HG02678 (cell line): ENCODE data around the gene BICD2.
"Not testable (repeated sequence)": the region's sequence is repeated elsewhere in the genome, so short reads cannot be mapped to it uniquely, and the experiment has no call there.

Experiments
- ATAC-seq: cut with Tn5 transposase; IDR thresholded peaks from one replicate; pipeline ENCODE4 v1.9.1; 2021; ENCODE audit warnings: mild to moderate bottlenecking, moderate library complexity; ENCODE audit not compliant: unreplicated experiment

BICD2 gene

GRCh38 chr9:92764381-92764987 is at the start of gene BICD2:
BICD2 (minus strand) TSS chr9:92764833; CDS start chr9:92764744, 89 bp downstream.
- ATAC-seq = no peak

GRCh38 chr9:92809629-92810326 is 45.1 kb upstream of the BICD2 start:
- not testable (repeated sequence) for ATAC-seq

GRCh38 chr9:92808726-92809451 is 44.3 kb upstream of the BICD2 start:
- ATAC-seq = peak; percentile 46

GRCh38 chr9:92807757-92808725 is 43.4 kb upstream of the BICD2 start:
- ATAC-seq = no peak

DNA sequence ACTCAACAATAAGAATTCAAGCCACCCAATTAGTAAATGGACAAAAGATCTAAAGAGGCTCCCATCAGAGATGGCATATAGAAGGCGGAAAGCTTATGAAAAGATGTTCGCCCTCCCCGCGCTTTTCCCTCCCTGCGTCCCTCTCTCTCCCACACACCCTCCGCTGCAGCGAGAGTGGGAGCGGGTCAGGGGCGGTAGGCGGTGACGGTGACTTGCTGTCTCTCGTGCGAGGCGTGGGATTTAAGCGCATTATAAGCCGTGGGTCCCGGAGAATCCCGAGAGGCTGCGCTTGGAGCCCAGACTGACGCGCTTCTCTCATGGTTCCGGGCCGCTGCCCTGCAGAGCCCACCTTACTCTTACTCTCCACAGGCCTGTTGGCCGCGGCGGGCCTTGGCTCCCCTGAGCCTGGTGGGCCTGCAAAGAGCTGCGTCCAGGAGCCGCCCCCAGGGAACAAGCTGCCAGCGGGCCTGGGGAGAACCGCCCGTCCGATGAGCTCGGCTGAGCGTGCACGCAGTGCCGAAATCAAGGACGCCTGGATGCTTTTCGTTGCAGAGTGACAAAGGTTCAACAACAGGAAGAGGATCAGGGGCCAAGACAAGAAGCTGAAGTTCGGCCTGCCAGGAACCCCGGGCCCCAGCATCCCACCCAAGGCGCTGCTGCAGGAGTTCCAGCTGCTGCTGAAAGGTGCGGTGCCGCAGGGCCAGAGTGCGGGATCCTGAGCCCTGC is 42.6 kb upstream of the BICD2 start:
- ATAC-seq = no peak

- no peak for ATAC-seq
These were observed 40.1 kb upstream of the BICD2 start for GRCh38 chr9:92804727-92805126.

- no peak for ATAC-seq
These were observed 33.7 kb upstream of the BICD2 start for GRCh38 chr9:92798358-92798757.

DNA sequence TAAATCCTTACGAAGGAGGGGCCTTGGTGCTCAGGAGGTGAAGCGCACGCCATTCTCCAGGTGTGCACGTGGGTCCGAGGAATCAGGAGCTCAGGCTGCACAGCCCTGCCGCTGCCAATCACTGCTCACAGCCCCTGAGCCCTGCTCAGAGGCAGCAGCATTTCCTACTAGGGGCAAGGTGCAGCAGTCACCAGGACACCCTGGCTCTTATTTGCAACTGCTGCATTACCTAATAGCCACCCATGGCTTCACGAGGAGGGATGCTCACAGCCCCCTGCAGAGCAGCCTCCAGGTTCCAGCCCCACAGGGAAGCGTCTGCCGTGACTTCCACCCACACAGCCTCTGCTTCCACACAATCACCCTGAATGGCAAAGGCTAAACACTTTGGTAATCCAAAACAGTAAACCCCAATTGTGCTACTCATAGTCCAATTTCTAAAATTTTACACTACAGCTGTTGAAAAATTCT is 31.7 kb upstream of the BICD2 start:
- ATAC-seq = not testable (repeated sequence)

GRCh38 chr9:92795598-92796336 is 31.1 kb upstream of the BICD2 start:
- ATAC-seq = no peak

GRCh38 chr9:92795000-92795399 is 30.4 kb upstream of the BICD2 start:
- ATAC-seq = no peak

DNA sequence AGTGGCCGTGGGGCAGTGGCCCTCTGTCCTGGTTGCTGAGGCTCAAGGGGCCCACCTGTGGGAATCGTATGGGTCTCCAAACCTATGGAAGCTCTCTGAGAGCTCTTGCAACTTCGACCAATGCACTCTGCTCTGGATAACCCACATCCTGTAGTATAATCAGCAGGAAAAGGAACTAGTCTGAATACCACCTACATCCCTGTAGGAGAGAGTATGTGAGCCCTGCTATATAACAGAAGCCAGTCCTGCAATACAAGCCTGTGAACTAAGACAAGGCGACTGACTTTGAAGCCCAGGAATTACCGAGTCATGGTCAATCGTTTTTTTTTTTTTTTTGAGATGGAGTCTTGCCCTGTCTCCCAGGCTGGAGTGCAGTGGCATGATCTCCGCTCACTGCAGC is 29.8 kb upstream of the BICD2 start:
- ATAC-seq = no peak

DNA sequence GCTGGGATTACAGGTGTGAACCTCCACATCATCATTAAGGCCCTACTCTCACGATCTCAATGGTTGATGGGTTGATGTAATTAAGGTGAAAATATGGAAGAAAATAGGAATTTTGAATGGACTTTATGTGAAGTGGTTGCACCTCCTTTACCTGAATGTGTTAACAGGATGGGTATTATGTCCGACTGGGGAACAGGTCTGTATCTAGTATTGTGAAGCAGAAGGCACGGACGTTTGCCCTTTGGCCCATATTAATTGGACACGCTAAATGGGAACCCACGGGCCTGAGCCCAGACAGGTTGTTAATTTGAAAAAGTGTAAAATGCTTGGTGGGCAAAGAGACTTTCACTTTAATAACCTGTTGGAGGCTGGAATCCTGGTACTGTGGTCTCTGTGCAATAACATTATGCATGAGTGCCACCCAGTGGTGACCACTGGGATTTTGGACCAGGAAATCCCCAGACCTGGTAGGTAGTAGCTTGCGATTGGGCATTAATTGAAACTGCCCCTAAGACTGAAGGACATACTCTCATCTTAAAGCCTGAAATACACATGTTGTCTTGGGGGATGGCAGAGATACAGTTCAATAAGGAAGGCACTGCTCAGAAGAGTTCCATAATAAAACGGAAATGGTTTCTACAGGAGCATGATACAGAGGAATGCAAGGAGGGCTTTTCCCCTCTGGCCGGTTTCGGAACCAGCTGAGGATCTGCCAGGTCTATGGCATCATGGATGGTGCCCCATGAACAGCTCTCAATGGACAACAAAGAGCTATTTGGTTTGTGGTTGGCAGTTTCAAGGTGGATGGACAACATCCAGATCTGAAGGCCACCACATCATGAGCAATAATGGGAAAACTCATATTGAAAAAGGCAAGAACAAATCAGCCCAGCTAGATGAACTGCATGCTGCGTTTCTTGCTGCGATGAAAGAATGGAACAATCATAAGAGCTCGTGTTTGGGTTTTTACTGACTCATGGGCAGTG is 26.2 kb upstream of the BICD2 start:
- peak; percentile 62 for ATAC-seq

- no peak for ATAC-seq
These were observed 21.7 kb upstream of the BICD2 start for GRCh38 chr9:92786298-92786697.

- no peak for ATAC-seq
These were observed 17.3 kb upstream of the BICD2 start for GRCh38 chr9:92781899-92782298.

DNA sequence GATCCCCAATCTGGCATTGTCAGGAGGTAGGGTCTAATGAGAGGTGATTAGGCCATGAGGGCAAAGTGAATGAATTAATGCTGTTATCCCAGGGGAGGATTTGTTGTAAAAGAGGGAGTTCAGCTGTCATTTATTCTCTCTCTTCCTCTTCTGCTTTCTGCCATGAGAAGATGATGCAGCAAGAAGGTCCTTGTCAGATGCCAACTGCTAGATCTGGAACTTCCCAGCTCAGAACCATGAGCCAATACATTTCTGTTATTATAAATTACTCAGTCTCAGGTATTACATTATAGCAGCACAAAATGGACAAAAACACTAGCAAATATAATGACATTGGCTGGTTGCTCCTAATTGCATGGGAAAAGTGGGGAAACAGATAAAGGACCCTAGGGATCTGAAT is 15.6 kb upstream of the BICD2 start:
- no peak for ATAC-seq

- no peak for ATAC-seq
These were observed 10.8 kb upstream of the BICD2 start for GRCh38 chr9:92775466-92775865.

GRCh38 chr9:92774274-92774673 is 9.6 kb upstream of the BICD2 start:
- no peak for ATAC-seq

DNA sequence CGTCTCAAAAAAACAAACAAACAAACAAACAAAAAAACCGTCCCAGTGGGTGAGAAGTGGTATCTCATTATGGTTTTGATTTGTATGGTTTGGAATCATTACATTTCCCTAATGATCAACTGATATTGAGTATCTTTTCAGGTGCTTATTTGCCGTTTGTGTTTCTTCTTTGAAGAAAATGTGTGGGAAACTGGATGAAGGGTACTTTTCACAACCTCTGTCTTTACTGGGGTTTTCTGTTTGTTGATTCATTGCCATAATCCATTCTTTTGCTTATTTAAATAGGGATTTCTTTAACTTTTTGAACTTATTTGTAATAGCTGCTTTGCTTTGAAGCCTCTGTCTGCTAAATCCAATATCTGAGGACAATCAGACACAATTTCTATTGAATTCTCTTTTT is 9.2 kb upstream of the BICD2 start:
- ATAC-seq = no peak
